ENCODE data around the gene CDKN1A. TPM values are rescaled to one million over a fixed set of nuclear protein-coding genes. Genes with fewer than 3 reads are reported as not detected.

CDKN1A gene
- total and polyA plus RNA-seq, 5 donors from 2014 or later, result 1.4 to 115 (median 1.6) TPM

- no peaks in the 10 kb centered on the region for H3K9me3 ChIP-seq (ENCODE audit: control insufficient read depth in 2 of 2, low read length in 2 of 2)
- no peaks in the 10 kb centered on the region for H3K36me3 Mint-ChIP-seq
- H3K27me3 Mint-ChIP-seq, result peaks cover 67% of the 10 kb centered on the region
- no peak overlapping the region for H3K27ac ChIP-seq (ENCODE audit: insufficient read depth, low read length, poor library complexity, severe bottlenecking)
- H3K4me3 ChIP-seq (ENCODE audit: low read depth, low read length), result no peak overlapping the region
- peaks cover 0 to 6% (median under 1%) of the 10 kb centered on the region in 4 donors for H3K4me1 Mint-ChIP-seq
- DNase-seq (no peak), ATAC-seq (ENCODE audit: low read depth in 2 of 2) (no peak)
- no peaks in the 10 kb centered on the region for H3K9me3 Mint-ChIP-seq
- no peaks in the 10 kb centered on the region for H3K36me3 ChIP-seq (ENCODE audit: control insufficient read depth, insufficient read depth, low read length)
- H3K27me3 ChIP-seq (ENCODE audit: control insufficient read depth, insufficient read depth, low read length), result peaks cover 33% of the 10 kb centered on the region
- no peak overlapping the region for H3K27ac Mint-ChIP-seq
- no peaks in the 10 kb centered on the region for H3K4me1 ChIP-seq (ENCODE audit: control insufficient read depth, insufficient read depth, low read length, poor library complexity, severe bottlenecking)
- no peak overlapping the region for H3K4me3 Mint-ChIP-seq
Observed at GRCh38 chr6:36657942-36658544, 20.5 kb upstream of the CDKN1A start.

GRCh38 chr6:36659271-36659670 lies 19.2 kb upstream of the CDKN1A start:
- H3K27ac ChIP-seq (ENCODE audit: insufficient read depth, low read length, poor library complexity, severe bottlenecking), result no peak overlapping the region
- no peaks in the 10 kb centered on the region for H3K9me3 ChIP-seq (ENCODE audit: control insufficient read depth in 2 of 2, low read length in 2 of 2)
- H3K27me3 ChIP-seq (ENCODE audit: control insufficient read depth, insufficient read depth, low read length), result peaks cover 30% of the 10 kb centered on the region
- H3K27ac Mint-ChIP-seq, result no peak overlapping the region
- H3K36me3 Mint-ChIP-seq, result no peaks in the 10 kb centered on the region
- no peaks in the 10 kb centered on the region for H3K36me3 ChIP-seq (ENCODE audit: control insufficient read depth, insufficient read depth, low read length)
- no peaks in the 10 kb centered on the region for H3K9me3 Mint-ChIP-seq
- no peak for DNase-seq
- H3K4me3 ChIP-seq (ENCODE audit: low read depth, low read length), result no peak overlapping the region
- H3K27me3 Mint-ChIP-seq, result peaks cover 56% of the 10 kb centered on the region
- H3K4me1 ChIP-seq (ENCODE audit: control insufficient read depth, insufficient read depth, low read length, poor library complexity, severe bottlenecking), result no peaks in the 10 kb centered on the region
- no peak overlapping the region for H3K4me3 Mint-ChIP-seq
- peaks cover 0 to 10% (median 4%) of the 10 kb centered on the region in 4 donors for H3K4me1 Mint-ChIP-seq
- no peak for ATAC-seq (ENCODE audit: low read depth in 2 of 2)

- Histone ChIP-seq H3K4me1 (ENCODE audit: control insufficient read depth, insufficient read depth, low read length, poor library complexity, severe bottlenecking) (no peaks in the 10 kb centered on the region), H3K4me3 (ENCODE audit: low read depth, low read length) (no peak overlapping the region), H3K27me3 (ENCODE audit: control insufficient read depth, insufficient read depth, low read length) (peaks cover 26% of the 10 kb centered on the region), H3K27ac (ENCODE audit: insufficient read depth, low read length, poor library complexity, severe bottlenecking) (no peak overlapping the region), H3K9me3 (ENCODE audit: control insufficient read depth in 2 of 2, low read length in 2 of 2) (no peaks in the 10 kb centered on the region), H3K36me3 (ENCODE audit: control insufficient read depth, insufficient read depth, low read length) (no peaks in the 10 kb centered on the region)
- Mint-ChIP-seq H3K27me3 (peaks cover 42% of the 10 kb centered on the region), H3K4me3 (no peak overlapping the region), H3K9me3 (no peaks in the 10 kb centered on the region), H3K27ac (no peak overlapping the region), H3K36me3 (no peaks in the 10 kb centered on the region), H3K4me1 (peaks cover 0 to 10% (median 4%) of the 10 kb centered on the region in 4 donors)
- ATAC-seq (ENCODE audit: low read depth in 2 of 2) (no peak), DNase-seq (no peak)
Observed at GRCh38 chr6:36660771-36661471, 17.6 kb upstream of the CDKN1A start.

DNA sequence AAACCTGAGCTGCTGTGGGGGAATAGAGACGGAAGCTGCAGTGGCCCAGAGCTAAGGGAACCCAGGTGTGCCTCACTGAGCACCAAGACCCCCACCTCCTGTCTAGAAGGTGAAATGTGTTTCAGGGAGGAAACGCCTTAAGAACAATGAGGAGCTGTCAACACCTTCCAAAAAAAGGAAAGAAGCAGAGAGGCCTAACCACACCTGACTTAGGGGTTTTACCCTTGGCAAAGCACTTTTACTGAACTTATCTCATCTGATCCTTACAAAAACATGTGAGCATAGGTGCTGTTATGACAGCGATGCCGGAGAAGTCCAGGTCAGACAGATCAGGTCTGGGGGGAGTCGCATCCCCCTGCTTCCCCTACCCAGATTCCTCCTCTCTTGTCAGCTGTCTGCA lies 16.1 kb upstream of the CDKN1A start:
- Mint-ChIP-seq H3K4me1 (peaks cover 0 to 10% (median 4%) of the 10 kb centered on the region in 4 donors), H3K4me3 (no peak overlapping the region), H3K27ac (peak overlapping the region in 1 of 3 donors; percentile 36), H3K9me3 (no peaks in the 10 kb centered on the region), H3K27me3 (peaks cover 32% of the 10 kb centered on the region), H3K36me3 (no peaks in the 10 kb centered on the region)
- no peaks in the 10 kb centered on the region for H3K36me3 ChIP-seq (ENCODE audit: control insufficient read depth, insufficient read depth, low read length)
- ATAC-seq (ENCODE audit: low read depth in 2 of 2) (no peak), DNase-seq (no peak)
- no peaks in the 10 kb centered on the region for H3K9me3 ChIP-seq (ENCODE audit: control insufficient read depth in 2 of 2, low read length in 2 of 2)
- H3K4me1 ChIP-seq (ENCODE audit: control insufficient read depth, insufficient read depth, low read length, poor library complexity, severe bottlenecking), result no peaks in the 10 kb centered on the region
- peaks cover 25% of the 10 kb centered on the region for H3K27me3 ChIP-seq (ENCODE audit: control insufficient read depth, insufficient read depth, low read length)
- H3K4me3 ChIP-seq (ENCODE audit: low read depth, low read length), result no peak overlapping the region
- no peak overlapping the region for H3K27ac ChIP-seq (ENCODE audit: insufficient read depth, low read length, poor library complexity, severe bottlenecking)

GRCh38 chr6:36662827-36663256 lies 15.7 kb upstream of the CDKN1A start:
- Histone ChIP-seq H3K36me3 (ENCODE audit: control insufficient read depth, insufficient read depth, low read length) (no peaks in the 10 kb centered on the region), H3K27ac (ENCODE audit: insufficient read depth, low read length, poor library complexity, severe bottlenecking) (no peak overlapping the region), H3K27me3 (ENCODE audit: control insufficient read depth, insufficient read depth, low read length) (peaks cover 22% of the 10 kb centered on the region), H3K9me3 (ENCODE audit: control insufficient read depth in 2 of 2, low read length in 2 of 2) (no peaks in the 10 kb centered on the region), H3K4me1 (ENCODE audit: control insufficient read depth, insufficient read depth, low read length, poor library complexity, severe bottlenecking) (no peaks in the 10 kb centered on the region), H3K4me3 (ENCODE audit: low read depth, low read length) (no peak overlapping the region)
- no peak for ATAC-seq (ENCODE audit: low read depth in 2 of 2)
- no peak for DNase-seq
- H3K27ac Mint-ChIP-seq, result peak overlapping the region in 2 of 3 donors; percentile 36 to 41
- H3K4me1 Mint-ChIP-seq, result peaks cover 0 to 10% (median 4%) of the 10 kb centered on the region in 4 donors
- no peak overlapping the region for H3K4me3 Mint-ChIP-seq
- no peaks in the 10 kb centered on the region for H3K9me3 Mint-ChIP-seq
- H3K27me3 Mint-ChIP-seq, result peaks cover 27% of the 10 kb centered on the region
- H3K36me3 Mint-ChIP-seq, result no peaks in the 10 kb centered on the region

- Histone ChIP-seq H3K27me3 (ENCODE audit: control insufficient read depth, insufficient read depth, low read length) (peaks cover 17% of the 10 kb centered on the region), H3K27ac (ENCODE audit: insufficient read depth, low read length, poor library complexity, severe bottlenecking) (no peak overlapping the region), H3K4me1 (ENCODE audit: control insufficient read depth, insufficient read depth, low read length, poor library complexity, severe bottlenecking) (no peaks in the 10 kb centered on the region), H3K4me3 (ENCODE audit: low read depth, low read length) (no peak overlapping the region), H3K9me3 (ENCODE audit: control insufficient read depth in 2 of 2, low read length in 2 of 2) (no peaks in the 10 kb centered on the region), H3K36me3 (ENCODE audit: control insufficient read depth, insufficient read depth, low read length) (no peaks in the 10 kb centered on the region)
- Mint-ChIP-seq H3K36me3 (no peaks in the 10 kb centered on the region), H3K9me3 (no peaks in the 10 kb centered on the region), H3K4me1 (peaks cover 0 to 10% (median 4%) of the 10 kb centered on the region in 4 donors), H3K4me3 (no peak overlapping the region), H3K27me3 (peaks cover 18% of the 10 kb centered on the region), H3K27ac (peak overlapping the region in 1 of 3 donors; percentile 36)
- DNase-seq (no peak), ATAC-seq (ENCODE audit: low read depth in 2 of 2) (no peak)
Observed at GRCh38 chr6:36663504-36664446, 14.7 kb upstream of the CDKN1A start.

DNA sequence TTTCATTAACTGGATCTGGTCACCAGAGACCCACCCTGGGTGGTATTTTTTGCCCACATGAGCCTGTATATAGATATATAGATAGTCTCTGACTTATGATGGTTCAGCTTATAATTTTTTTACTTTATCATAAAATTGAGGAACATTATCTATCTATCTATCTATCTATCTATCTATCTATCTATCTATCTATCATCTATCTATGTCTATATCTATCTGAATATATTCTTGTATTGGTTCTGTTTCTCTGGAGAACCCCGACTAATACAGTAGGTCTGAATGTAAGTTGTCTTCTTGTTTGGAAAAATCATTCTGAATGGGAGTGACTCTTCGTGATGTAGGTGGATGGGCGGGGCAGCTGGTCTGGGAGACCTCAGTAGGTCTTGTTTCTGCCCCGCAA lies 13.3 kb upstream of the CDKN1A start:
- no peaks in the 10 kb centered on the region for H3K36me3 ChIP-seq (ENCODE audit: control insufficient read depth, insufficient read depth, low read length)
- no peaks in the 10 kb centered on the region for H3K9me3 ChIP-seq (ENCODE audit: control insufficient read depth in 2 of 2, low read length in 2 of 2)
- H3K4me1 ChIP-seq (ENCODE audit: control insufficient read depth, insufficient read depth, low read length, poor library complexity, severe bottlenecking), result no peaks in the 10 kb centered on the region
- peaks cover 0 to 10% (median 4%) of the 10 kb centered on the region in 4 donors for H3K4me1 Mint-ChIP-seq
- H3K27ac ChIP-seq (ENCODE audit: insufficient read depth, low read length, poor library complexity, severe bottlenecking), result no peak overlapping the region
- DNase-seq (no peak), ATAC-seq (ENCODE audit: low read depth in 2 of 2) (no peak)
- H3K27me3 Mint-ChIP-seq, result peaks cover 5% of the 10 kb centered on the region
- no peaks in the 10 kb centered on the region for H3K36me3 Mint-ChIP-seq
- no peaks in the 10 kb centered on the region for H3K9me3 Mint-ChIP-seq
- no peak overlapping the region for H3K4me3 ChIP-seq (ENCODE audit: low read depth, low read length)
- H3K4me3 Mint-ChIP-seq, result no peak overlapping the region
- H3K27ac Mint-ChIP-seq, result no peak overlapping the region
- peaks cover 7% of the 10 kb centered on the region for H3K27me3 ChIP-seq (ENCODE audit: control insufficient read depth, insufficient read depth, low read length)

All from CD4-positive, CD25-positive, alpha-beta regulatory T cell (primary cell).